Coronary artery (tissue), 2 donors: ENCODE measurements around the gene STK24.

Experiments used
- DNase-seq: peaks from one replicate; pipeline ENCODE4 v3.0.0-alpha.2; 2017; ENCODE audit warnings: low spot score
- H3K27ac ChIP-seq, 2 donors: fragments of 200-600 bp; sonication (generic); one replicate each; pipeline ENCODE4 v1.5.1; 2016 to 2019
- H3K4me3 ChIP-seq: fragments of 200-600 bp; sonication (generic); 2 replicates; pipeline ENCODE4 v1.5.1; 2016; ENCODE audit warnings: mild to moderate bottlenecking, moderate library complexity
- TF ChIP-seq, protein P1 (sequence below): fragments of 200-600 bp; sonication (generic); IDR thresholded peaks from one replicate; pipeline ENCODE4 v1.5.1; 2019; ENCODE audit warnings: antibody characterized with exemption

STK24 gene

DNA sequence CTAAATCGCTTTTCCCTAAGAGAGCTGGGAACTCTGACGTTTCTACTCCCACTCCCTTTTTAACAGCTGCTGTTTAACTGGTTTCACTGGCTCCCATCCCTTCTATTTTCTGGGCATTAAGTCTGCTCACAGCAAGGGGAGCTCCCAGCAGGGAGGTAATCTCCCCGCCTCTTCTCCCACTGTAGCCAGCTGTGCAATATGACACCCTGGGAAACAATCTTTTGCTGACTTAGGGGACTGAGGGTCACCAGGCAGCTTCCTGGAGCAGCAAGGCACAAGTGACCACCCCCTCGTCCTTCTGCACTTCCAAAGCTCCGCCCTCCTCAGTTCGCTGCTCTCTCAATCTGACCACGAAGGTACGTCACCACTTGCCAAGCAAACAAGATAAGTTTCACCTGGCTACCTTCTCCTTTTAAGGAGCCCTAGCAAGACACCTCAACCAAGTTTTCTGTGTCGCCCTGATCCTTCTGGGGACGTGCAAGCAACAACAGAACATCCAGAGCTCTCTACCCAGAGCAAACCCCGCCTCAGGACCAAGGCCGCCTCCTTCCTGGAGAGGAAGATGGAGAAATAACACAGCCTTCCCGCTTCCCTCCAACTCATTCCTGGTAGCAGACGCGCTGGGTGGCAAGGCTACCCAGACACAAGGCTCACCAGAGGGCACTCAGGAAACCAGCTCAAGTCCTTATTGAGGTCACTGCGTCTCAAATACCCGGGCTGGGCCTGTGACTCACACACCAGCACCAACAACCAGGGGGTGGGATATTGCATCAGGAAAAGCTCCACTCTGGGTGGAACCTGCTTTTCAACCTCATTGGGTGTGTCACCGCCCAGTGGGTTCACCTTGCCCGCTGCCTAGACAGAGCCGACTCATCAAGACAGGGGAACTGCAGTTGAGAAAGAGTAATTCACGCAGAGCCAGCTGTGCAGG is 92.4 kb downstream of the STK24 start:
- H3K4me3 ChIP-seq = peak overlapping the region; percentile 34
- TF ChIP-seq, protein P1, sequence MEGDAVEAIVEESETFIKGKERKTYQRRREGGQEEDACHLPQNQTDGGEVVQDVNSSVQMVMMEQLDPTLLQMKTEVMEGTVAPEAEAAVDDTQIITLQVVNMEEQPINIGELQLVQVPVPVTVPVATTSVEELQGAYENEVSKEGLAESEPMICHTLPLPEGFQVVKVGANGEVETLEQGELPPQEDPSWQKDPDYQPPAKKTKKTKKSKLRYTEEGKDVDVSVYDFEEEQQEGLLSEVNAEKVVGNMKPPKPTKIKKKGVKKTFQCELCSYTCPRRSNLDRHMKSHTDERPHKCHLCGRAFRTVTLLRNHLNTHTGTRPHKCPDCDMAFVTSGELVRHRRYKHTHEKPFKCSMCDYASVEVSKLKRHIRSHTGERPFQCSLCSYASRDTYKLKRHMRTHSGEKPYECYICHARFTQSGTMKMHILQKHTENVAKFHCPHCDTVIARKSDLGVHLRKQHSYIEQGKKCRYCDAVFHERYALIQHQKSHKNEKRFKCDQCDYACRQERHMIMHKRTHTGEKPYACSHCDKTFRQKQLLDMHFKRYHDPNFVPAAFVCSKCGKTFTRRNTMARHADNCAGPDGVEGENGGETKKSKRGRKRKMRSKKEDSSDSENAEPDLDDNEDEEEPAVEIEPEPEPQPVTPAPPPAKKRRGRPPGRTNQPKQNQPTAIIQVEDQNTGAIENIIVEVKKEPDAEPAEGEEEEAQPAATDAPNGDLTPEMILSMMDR = no peak
- DNase-seq = peak; percentile 93
- H3K27ac ChIP-seq = peak overlapping the region; percentile 83 to 86

DNA sequence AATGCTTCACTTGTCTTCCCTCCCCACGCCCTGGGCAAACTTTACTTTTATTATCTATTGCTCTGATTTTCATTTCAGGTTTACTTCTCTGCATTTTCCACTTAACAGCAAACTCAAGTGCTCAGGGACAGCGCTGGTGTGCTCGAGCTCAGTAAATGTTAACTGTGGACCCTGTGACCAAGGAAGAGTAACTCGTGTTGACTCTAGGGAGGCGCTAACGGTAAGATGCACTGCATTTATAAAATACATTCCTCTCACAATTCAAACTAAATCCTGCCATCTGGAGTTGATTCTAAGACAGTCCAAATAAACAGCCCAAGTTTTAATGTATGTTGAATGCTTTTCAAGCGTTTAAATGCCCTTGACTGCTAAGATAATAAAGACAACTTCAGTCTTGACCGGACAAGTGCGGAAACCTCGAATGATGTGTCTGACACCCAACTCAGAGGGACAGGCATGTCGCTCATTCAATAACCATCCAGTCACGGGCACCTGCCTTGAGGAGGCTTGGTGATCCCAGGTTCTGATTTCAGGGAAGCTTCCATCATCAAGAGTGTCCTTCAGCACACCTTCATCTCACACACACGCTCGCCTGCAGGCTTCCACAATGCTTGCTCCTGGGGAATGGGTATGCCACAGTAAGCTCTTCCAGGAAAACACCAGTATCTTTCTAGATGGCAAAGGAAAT is 93.2 kb downstream of the STK24 start:
- TF ChIP-seq, protein P1 = no peak
- peak overlapping the region; percentile 83 to 86 for H3K27ac ChIP-seq
- peak overlapping the region; percentile 12 for H3K4me3 ChIP-seq
- DNase-seq = no peak

DNA sequence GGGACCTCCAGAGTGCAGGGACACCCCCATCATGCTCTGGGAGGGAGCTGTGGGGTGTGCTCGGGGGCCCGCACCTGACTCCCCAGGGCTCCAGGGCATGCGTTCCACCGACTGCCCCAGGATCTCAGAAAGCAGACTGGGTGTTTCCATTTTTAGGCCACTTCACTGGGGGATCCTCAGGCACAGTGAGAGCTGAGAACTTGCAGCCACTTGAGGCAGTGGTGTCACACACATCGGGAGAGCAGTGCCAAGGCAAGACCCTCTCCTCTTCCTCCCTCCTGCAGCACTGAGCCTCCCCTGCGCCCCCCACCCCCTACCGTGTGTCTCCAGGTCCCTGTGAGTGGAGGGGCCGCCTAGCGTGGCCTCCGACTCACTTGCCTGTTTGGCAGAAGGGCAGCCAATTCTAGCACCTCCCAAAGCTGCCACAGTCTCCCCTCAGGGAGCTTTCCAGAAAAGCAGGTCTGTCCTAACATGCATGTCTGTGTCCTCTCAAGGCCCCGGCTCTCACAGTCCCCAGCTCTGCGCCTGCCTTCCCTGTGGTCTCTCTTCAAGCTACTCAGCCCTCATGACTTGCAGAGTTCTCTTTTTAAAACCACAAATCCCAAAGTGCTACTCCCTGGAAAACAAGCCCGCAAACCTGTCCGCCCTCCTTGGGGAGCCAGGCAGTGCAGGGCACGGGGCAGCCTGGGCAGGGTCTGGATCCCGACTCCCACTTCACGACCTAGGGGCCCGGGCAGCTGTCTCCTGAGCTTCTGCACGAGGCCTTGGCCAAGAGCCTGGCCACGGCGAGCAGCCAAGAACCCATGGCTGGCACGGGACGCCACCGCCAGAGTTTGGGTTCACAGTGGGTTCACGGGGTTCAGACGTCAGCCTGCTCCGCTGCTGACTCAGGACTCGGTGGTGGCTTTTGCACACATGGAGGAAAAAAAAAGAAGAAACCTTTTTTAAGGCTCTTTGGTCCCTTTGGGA is 94.1 kb downstream of the STK24 start:
- H3K4me3 ChIP-seq = peak overlapping the region; percentile 12
- TF ChIP-seq, protein P1 = no peak
- peak; percentile 85 for DNase-seq
- H3K27ac ChIP-seq = peak overlapping the region; percentile 83 to 86

DNA sequence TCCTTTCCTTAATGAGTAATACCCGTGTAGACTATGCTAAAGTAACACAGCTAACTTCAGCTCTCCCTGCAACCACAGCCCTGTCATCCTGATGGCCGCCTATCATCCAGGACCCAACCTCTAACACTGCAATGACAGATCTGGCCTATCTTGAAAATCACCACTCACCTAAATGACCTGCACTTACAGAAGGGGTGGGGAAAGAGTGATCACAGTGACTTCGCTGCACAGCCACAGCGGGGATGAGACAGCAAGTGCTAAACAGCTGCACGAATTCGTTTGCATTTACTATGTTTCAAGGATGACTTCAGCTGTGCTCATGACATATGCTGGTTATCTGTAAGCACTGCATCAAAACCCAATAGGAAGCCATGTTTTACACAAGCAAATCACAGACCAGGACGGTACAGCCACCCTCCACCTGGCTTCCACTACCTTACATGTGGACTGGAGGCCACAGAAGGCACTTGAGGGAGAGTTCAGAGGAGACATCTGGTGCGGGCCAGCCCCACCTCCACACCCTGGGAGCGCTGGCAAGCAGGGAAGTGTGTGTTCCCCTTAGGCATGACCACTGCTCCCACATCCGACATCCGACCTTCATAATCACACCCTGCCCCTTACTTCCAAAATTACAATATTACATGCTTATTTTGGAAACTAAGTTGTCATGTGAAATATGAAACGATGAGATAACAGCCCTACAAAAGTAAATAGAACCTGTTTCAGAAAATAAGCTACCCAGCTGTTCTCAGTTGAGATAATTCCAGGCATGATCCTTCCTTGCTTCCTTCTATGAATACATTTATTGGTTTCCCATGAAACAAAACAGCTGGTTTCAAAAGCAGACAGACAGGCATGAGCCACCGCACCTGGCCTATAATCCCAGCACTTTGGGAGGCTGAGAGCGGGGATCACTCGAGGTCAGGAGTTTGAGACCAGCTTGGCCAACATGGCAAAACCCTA is 95.7 kb downstream of the STK24 start:
- Histone ChIP-seq H3K27ac (no peak overlapping the region), H3K4me3 (no peak overlapping the region)
- no peak for DNase-seq
- TF ChIP-seq, protein P1 = no peak

DNA sequence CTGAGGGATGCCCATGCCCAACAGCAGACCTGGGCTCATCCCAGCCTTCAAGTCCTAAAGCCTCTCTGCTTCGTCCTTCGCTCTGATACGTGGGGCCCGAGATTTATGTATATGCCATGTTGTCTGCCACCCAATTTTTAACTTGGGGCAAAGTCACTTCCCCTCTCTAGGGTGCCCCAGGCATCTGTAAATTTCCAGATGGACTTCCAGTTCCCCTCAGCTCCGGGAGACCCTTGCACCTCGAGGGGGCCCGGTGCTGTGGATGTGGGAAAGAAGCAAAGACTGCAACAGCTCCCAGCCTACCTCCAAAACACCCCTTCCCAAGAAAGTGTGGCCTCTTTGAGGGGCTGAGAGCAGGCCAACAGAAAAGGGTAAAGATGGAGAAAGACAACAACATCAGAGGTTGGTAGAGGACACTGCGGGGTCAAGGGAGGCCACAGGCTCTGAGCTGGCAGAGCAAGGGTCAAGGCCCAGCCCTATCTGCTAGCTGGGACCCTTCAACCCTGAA is 97.4 kb downstream of the STK24 start:
- no peak for DNase-seq
- TF ChIP-seq, protein P1 = no peak
- Histone ChIP-seq H3K27ac (no peak overlapping the region), H3K4me3 (no peak overlapping the region)
